ENCODE data around the gene GPN2.

DNA sequence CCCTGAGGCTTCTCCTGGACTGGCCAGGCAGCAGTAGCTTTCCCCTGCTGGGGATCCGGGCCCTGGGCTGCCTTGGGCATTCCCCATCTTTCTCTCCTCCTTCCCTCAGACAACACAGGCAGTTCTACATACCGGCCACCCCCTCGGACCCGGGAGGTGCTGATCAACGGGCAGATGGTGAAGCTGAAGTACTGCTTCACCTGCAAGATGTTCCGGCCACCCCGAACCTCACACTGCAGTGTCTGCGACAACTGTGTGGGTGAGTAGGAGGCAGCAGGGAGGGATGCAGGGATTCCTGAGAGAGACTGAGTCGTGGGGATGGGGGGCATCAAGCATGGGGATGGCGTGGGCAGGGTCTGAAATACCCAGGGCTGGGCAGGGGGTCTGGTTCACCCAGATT lies 41.6 kb downstream of the GPN2 start:
- no peak for TF ChIP-seq EZH2phosphoT487 (IDR thresholded peaks at IDR 0.05; ENCODE audit: low read depth)
- no peak for TF ChIP-seq CTCF (IDR thresholded peaks at IDR 0.05; ENCODE audit: low read depth, low read length)
